ENCODE results near the gene ARHGAP6. TPM values are rescaled to one million over a fixed set of nuclear protein-coding genes. Genes with fewer than 3 reads are reported as not detected.

The ARHGAP6 gene
- total RNA-seq, 1 experiment from 2014 or later, result not detected

- POLR2A ChIA-PET, result no interaction called here
- CTCF ChIA-PET, result interaction anchor here (0.7 to 1.4 kb wide), 4 partner anchors 187 to 234 kb away, joined by 3 to 5 read pairs (median 4); no protein-coding TSS in a partner anchor
- BruUV-seq (replicated peaks), result no TSS peak
- Mint-ChIP-seq H3K4me1 (ENCODE audit: insufficient read depth, unreplicated experiment) (no peaks in the 10 kb centered on the region), H3K27me3 (ENCODE audit: insufficient read depth, unreplicated experiment) (peaks cover 20% of the 10 kb centered on the region), H3K27ac (ENCODE audit: low read depth, unreplicated experiment) (no peak overlapping the region), H3K36me3 (ENCODE audit: insufficient read depth, unreplicated experiment) (no peaks in the 10 kb centered on the region), H3K9me3 (ENCODE audit: unreplicated experiment) (no peaks in the 10 kb centered on the region), H3K4me3 (ENCODE audit: unreplicated experiment) (no peak overlapping the region)
- intact Hi-C loops (cut with micrococcal nuclease), result no loop called here
- DNase-seq (ENCODE audit: unreplicated experiment), result no peak
- TF ChIP-seq CTCF (IDR thresholded peaks at IDR 0.05; ENCODE audit: unreplicated experiment), result no peak
Measured at GRCh38 chrX:11537141-11537540, 128.6 kb downstream of the ARHGAP6 start.

GRCh38 chrX:11535156-11535919 is 130.4 kb downstream of the ARHGAP6 start:
- DNase-seq (ENCODE audit: unreplicated experiment), result no peak
- intact Hi-C loops (cut with micrococcal nuclease), result no loop called here
- TF ChIP-seq CTCF (IDR thresholded peaks at IDR 0.05; ENCODE audit: unreplicated experiment), result no peak

GRCh38 chrX:11533199-11533651 is 132.5 kb downstream of the ARHGAP6 start:
- no peaks in the 10 kb centered on the region for H3K9me3 Mint-ChIP-seq (ENCODE audit: unreplicated experiment)
- peaks cover 20% of the 10 kb centered on the region for H3K27me3 Mint-ChIP-seq (ENCODE audit: insufficient read depth, unreplicated experiment)
- TF ChIP-seq CTCF (IDR thresholded peaks at IDR 0.05; ENCODE audit: unreplicated experiment), result peak; percentile 82
- intact Hi-C loops (cut with micrococcal nuclease), result loop anchor here (1.0 kb wide), 4 partner anchors 191 to 1168 kb away; no protein-coding TSS in a partner anchor
- BruUV-seq (replicated peaks), result no TSS peak
- POLR2A ChIA-PET, result no interaction called here
- CTCF ChIA-PET, result interaction anchor here (1.1 to 3.5 kb wide), 6 partner anchors 37 to 409 kb away, joined by 3 to 89 read pairs (median 12); no protein-coding TSS in a partner anchor
- DNase-seq (ENCODE audit: unreplicated experiment), result peak; percentile 78
- H3K27ac Mint-ChIP-seq (ENCODE audit: low read depth, unreplicated experiment), result no peak overlapping the region
- H3K36me3 Mint-ChIP-seq (ENCODE audit: insufficient read depth, unreplicated experiment), result no peaks in the 10 kb centered on the region
- no peaks in the 10 kb centered on the region for H3K4me1 Mint-ChIP-seq (ENCODE audit: insufficient read depth, unreplicated experiment)
- no peak overlapping the region for H3K4me3 Mint-ChIP-seq (ENCODE audit: unreplicated experiment)

More at GRCh38 chrX:11535156-11535919, 130.4 kb downstream of the ARHGAP6 start:
- ChIA-PET CTCF (interaction anchor here (0.6 to 3.2 kb wide), 13 partner anchors 57 to 1345 kb away, joined by 3 to 29 read pairs (median 3); no protein-coding TSS in a partner anchor), POLR2A (no interaction called here)
- no peaks in the 10 kb centered on the region for H3K36me3 Mint-ChIP-seq (ENCODE audit: insufficient read depth, unreplicated experiment)
- BruUV-seq (replicated peaks), result no TSS peak
- no peaks in the 10 kb centered on the region for H3K4me1 Mint-ChIP-seq (ENCODE audit: insufficient read depth, unreplicated experiment)
- peaks cover 20% of the 10 kb centered on the region for H3K27me3 Mint-ChIP-seq (ENCODE audit: insufficient read depth, unreplicated experiment)
- no peak overlapping the region for H3K27ac Mint-ChIP-seq (ENCODE audit: low read depth, unreplicated experiment)
- no peak overlapping the region for H3K4me3 Mint-ChIP-seq (ENCODE audit: unreplicated experiment)
- H3K9me3 Mint-ChIP-seq (ENCODE audit: unreplicated experiment), result no peaks in the 10 kb centered on the region

DNA sequence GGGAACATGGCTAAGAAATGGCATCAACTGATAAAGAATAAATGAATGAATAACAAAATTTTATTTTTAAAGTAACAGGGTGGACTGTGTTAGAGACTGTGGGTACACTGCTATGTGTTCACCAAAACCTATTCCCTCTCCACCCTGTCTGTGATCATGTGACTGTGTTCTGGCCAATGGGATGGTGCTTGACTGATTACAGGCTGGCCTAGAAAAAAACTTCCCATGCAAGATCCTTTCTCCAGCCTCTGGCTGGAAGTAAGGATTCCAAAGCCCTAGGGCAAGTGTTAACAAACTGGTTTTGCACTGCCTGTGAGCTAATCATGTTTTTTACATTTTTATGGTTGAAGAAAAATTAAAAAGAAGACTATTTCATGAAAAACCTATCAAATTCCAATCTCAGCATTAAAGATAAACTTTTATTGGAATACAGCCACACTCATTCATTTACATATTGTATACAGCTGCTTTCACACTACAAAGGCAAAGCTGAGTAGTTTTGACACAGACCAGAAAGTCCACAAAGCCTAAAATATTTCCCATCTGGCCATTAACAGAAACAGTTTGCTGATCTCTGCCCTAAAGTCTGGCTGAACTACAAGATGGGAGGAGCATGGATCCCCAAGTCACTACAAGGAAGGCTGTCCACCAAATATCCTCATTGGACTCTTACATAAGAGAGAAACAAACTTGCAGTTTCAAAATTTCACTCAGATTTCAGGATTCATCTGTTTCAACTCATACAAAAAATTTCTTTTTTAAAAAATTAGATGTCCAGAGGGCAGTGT is 133.2 kb downstream of the ARHGAP6 start:
- TF ChIP-seq CTCF (IDR thresholded peaks at IDR 0.05; ENCODE audit: unreplicated experiment), result no peak

More for the DNA sequence above, 133.2 kb downstream of the ARHGAP6 start:
- H3K36me3 Mint-ChIP-seq (ENCODE audit: insufficient read depth, unreplicated experiment), result no peaks in the 10 kb centered on the region
- H3K27me3 Mint-ChIP-seq (ENCODE audit: insufficient read depth, unreplicated experiment), result peaks cover 20% of the 10 kb centered on the region
- H3K9me3 Mint-ChIP-seq (ENCODE audit: unreplicated experiment), result no peaks in the 10 kb centered on the region
- CTCF ChIA-PET, result interaction anchor here (0.6 to 3.5 kb wide), 40 partner anchors 8 to 1346 kb away, joined by 3 to 89 read pairs (median 5); no protein-coding TSS in a partner anchor
- no peak overlapping the region for H3K27ac Mint-ChIP-seq (ENCODE audit: low read depth, unreplicated experiment)
- no TSS peak for BruUV-seq (replicated peaks)
- H3K4me1 Mint-ChIP-seq (ENCODE audit: insufficient read depth, unreplicated experiment), result no peaks in the 10 kb centered on the region
- intact Hi-C loops (cut with micrococcal nuclease), result loop anchor here (1.0 kb wide), 4 partner anchors 192 to 1169 kb away; no protein-coding TSS in a partner anchor
- POLR2A ChIA-PET, result no interaction called here
- H3K4me3 Mint-ChIP-seq (ENCODE audit: unreplicated experiment), result no peak overlapping the region
- DNase-seq (ENCODE audit: unreplicated experiment), result no peak

Measured in MCF 10A (cell line).